GM12801 (cell line): ENCODE data around the gene WFDC2.

Experiments
- CTCF ChIP-seq: IDR thresholded peaks from one replicate; pipeline ENCODE4 v1.5.1; 2011; ENCODE audit warnings: control low read depth; ENCODE audit not compliant: insufficient read length; ENCODE audit errors: extremely low read depth

The WFDC2 gene

GRCh38 chr20:45432294-45432693 is 37.3 kb upstream of the WFDC2 start:
- no peak for TF ChIP-seq CTCF

- no peak for TF ChIP-seq CTCF
Measured at GRCh38 chr20:45433316-45433715, 36.2 kb upstream of the WFDC2 start.

- TF ChIP-seq CTCF = no peak
Measured at GRCh38 chr20:45433976-45434375, 35.6 kb upstream of the WFDC2 start.

- TF ChIP-seq CTCF = no peak
Measured at GRCh38 chr20:45436732-45437485, 32.6 kb upstream of the WFDC2 start.

- TF ChIP-seq CTCF = no peak
Measured at GRCh38 chr20:45440424-45440823, 29.1 kb upstream of the WFDC2 start.

GRCh38 chr20:45440891-45441685 is 28.5 kb upstream of the WFDC2 start:
- no peak for TF ChIP-seq CTCF

- TF ChIP-seq CTCF = no peak
Measured at GRCh38 chr20:45441746-45442145, 27.8 kb upstream of the WFDC2 start.
